Peyer's patch (tissue), 4 donors: Measurements from ENCODE around the gene TSSK6. TPM values are rescaled to one million over a fixed set of nuclear protein-coding genes. Genes with fewer than 3 reads are reported as not detected.

Experiments used
- DNase-seq, 3 donors: peaks; one replicate each; pipeline ENCODE4 v3.0.0-alpha.2; 2017 to 2019
- H3K27ac ChIP-seq, 4 donors: fragments of 200-600 bp; sonication (generic); one replicate each; pipeline ENCODE4 v1.5.1; 2016 to 2019
- H3K27me3 ChIP-seq, 2 donors: fragments of 200-600 bp; sonication (generic); one replicate each; pipeline ENCODE4 v1.5.1; 2019
- H3K36me3 ChIP-seq, 3 donors: fragments of 200-600 bp; sonication (generic); one replicate each; pipeline ENCODE4 v1.5.1; 2016 to 2019
- H3K4me1 ChIP-seq, 4 donors: fragments of 200-600 bp; sonication (generic); one replicate each; pipeline ENCODE4 v1.5.1; 2016 to 2019
- H3K4me3 ChIP-seq, 4 donors: fragments of 200-600 bp; sonication (generic); 1 replicate in 3 of 4; 2 replicates in 1 of 4; pipeline ENCODE4 v1.5.1; 2016 to 2019; ENCODE audit warnings: mild to moderate bottlenecking in 1 of 4
- H3K9me3 ChIP-seq, 4 donors: fragments of 200-600 bp; sonication (generic); one replicate each; pipeline ENCODE4 v1.5.1; 2016 to 2019; ENCODE audit warnings: mild to moderate bottlenecking in 1 of 4
- CTCF ChIP-seq, 6 experiments: fragments of 450-650 bp in 4 of 6; fragments of 200-600 bp in 2 of 6; sonication (generic) in 1 of 6; IDR thresholded peaks; one replicate each; pipeline ENCODE4 v1.5.1; 2017 to 2019; ENCODE audit warnings: antibody characterized with exemption in 6 of 6, mild to moderate bottlenecking in 3 of 6, moderate library complexity in 1 of 6
- POLR2A ChIP-seq, 2 donors: fragments of 450-650 bp; IDR thresholded peaks; one replicate each; pipeline ENCODE4 v1.5.1; 2017; ENCODE audit warnings: antibody characterized with exemption in 2 of 2, mild to moderate bottlenecking in 2 of 2, moderate library complexity in 2 of 2
- total RNA-seq, 4 donors: library from RNA; depleted of rRNA; stranded (reverse); fragments of >200 nt; gene quantifications; one replicate each; pipeline ENCODE4 v1.1.0, GENCODE V29; 2016

The TSSK6 gene
- total RNA-seq, 4 donors from 2014 or later: 3.0 to 14.0 (median 10.0) TPM

- no peak overlapping the region for H3K4me3 ChIP-seq
- no peaks in the 10 kb centered on the region for H3K9me3 ChIP-seq
- no peak for DNase-seq
- H3K4me1 ChIP-seq: peaks cover 16 to 51% (median 24%) of the 10 kb centered on the region in 4 donors
- no peaks in the 10 kb centered on the region for H3K27me3 ChIP-seq
- TF ChIP-seq CTCF (IDR thresholded peaks at IDR 0.05) (no peak), POLR2A (IDR thresholded peaks at IDR 0.05) (no peak)
- peaks cover 0 to 22% (median 0%) of the 10 kb centered on the region in 3 donors for H3K36me3 ChIP-seq
- H3K27ac ChIP-seq: no peak overlapping the region
Observed at GRCh38 chr19:19485998-19486290, 29.4 kb downstream of the TSSK6 start.

- H3K9me3 ChIP-seq: no peaks in the 10 kb centered on the region
- no peak overlapping the region for H3K4me3 ChIP-seq
- H3K27ac ChIP-seq: peak overlapping the region in 1 of 4 donors; percentile 42
- peak in 1 of 3 donors; percentile 34 for DNase-seq
- peaks cover 0 to 22% (median 0%) of the 10 kb centered on the region in 3 donors for H3K36me3 ChIP-seq
- TF ChIP-seq POLR2A (IDR thresholded peaks at IDR 0.05) (no peak), CTCF (IDR thresholded peaks at IDR 0.05) (no peak)
- H3K27me3 ChIP-seq: no peaks in the 10 kb centered on the region
- H3K4me1 ChIP-seq: peaks cover 16 to 47% (median 24%) of the 10 kb centered on the region in 4 donors
Observed at GRCh38 chr19:19485161-19485997, 30.0 kb downstream of the TSSK6 start.

GRCh38 chr19:19482809-19483596 lies 32.3 kb downstream of the TSSK6 start:
- Histone ChIP-seq H3K9me3 (no peaks in the 10 kb centered on the region), H3K36me3 (peaks cover 0 to 22% (median 0%) of the 10 kb centered on the region in 3 donors), H3K4me3 (no peak overlapping the region), H3K4me1 (peaks cover 0 to 23% (median 4%) of the 10 kb centered on the region in 4 donors), H3K27me3 (no peaks in the 10 kb centered on the region), H3K27ac (no peak overlapping the region)
- DNase-seq: no peak
- TF ChIP-seq POLR2A (IDR thresholded peaks at IDR 0.05): no peak
- TF ChIP-seq CTCF (IDR thresholded peaks at IDR 0.05): no peak

GRCh38 chr19:19480688-19481087 lies 34.7 kb downstream of the TSSK6 start:
- Histone ChIP-seq H3K4me3 (no peak overlapping the region), H3K9me3 (no peaks in the 10 kb centered on the region), H3K27ac (no peak overlapping the region), H3K36me3 (peaks cover 0 to 22% (median 0%) of the 10 kb centered on the region in 3 donors), H3K4me1 (peaks cover 0 to 12% (median 3%) of the 10 kb centered on the region in 4 donors), H3K27me3 (no peaks in the 10 kb centered on the region)
- no peak for DNase-seq
- no peak for TF ChIP-seq POLR2A (IDR thresholded peaks at IDR 0.05)
- no peak for TF ChIP-seq CTCF (IDR thresholded peaks at IDR 0.05)

- no peak for TF ChIP-seq POLR2A (IDR thresholded peaks at IDR 0.05)
- DNase-seq: no peak
- H3K4me1 ChIP-seq: peaks cover 0 to 18% (median 0%) of the 10 kb centered on the region in 4 donors
- peaks cover 0 to 13% (median 0%) of the 10 kb centered on the region in 3 donors for H3K36me3 ChIP-seq
- no peak overlapping the region for H3K27ac ChIP-seq
- no peak overlapping the region for H3K4me3 ChIP-seq
- H3K27me3 ChIP-seq: no peaks in the 10 kb centered on the region
- H3K9me3 ChIP-seq: no peaks in the 10 kb centered on the region
Observed at GRCh38 chr19:19477705-19478383, 37.5 kb downstream of the TSSK6 start.
